Femur (tissue), 1 donor: ENCODE measurements around the gene SETBP1.

Experiments used
- DNase-seq: peaks from one replicate; pipeline ENCODE4 v3.0.0-alpha.2; 2017

SETBP1 gene

DNA sequence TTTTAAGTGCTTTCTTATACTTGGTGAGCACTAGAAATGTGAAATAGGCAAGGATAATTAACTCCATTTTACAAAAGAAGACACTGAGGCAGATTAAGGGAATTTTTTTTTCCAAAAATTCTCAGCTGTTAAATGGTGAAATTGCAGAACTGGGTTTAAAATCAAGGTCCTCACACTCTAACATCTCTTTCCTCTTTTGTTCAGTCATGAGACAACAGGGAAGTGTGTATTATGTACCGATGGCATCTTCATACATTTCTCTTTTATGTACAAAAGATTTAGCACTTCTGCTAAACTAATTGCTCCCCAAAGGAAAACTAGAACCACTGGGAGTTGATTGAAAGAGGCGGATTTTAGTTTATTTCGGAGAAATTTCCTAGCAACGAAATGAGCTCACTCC lies 203.0 kb downstream of the SETBP1 start:
- DNase-seq = no peak

DNA sequence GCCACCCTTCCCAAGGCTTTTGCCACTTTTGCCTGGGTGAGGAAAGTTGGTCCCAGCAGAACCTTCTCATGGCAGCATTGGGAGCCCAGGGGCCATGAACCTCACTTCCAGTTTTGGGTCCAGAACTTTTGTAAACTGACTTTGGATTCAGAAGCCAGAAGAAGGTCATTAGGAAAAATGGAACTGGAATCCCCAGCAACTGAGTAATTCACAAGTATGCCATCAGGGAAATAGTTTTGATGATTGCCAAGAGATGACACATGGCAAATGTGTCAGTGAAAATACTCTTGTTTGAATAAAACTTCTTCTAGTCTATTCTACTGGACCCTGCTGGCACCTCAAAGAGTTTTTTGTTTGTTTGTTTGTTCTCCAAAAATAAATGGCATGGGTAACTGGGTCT lies 203.7 kb downstream of the SETBP1 start:
- DNase-seq = no peak

DNA sequence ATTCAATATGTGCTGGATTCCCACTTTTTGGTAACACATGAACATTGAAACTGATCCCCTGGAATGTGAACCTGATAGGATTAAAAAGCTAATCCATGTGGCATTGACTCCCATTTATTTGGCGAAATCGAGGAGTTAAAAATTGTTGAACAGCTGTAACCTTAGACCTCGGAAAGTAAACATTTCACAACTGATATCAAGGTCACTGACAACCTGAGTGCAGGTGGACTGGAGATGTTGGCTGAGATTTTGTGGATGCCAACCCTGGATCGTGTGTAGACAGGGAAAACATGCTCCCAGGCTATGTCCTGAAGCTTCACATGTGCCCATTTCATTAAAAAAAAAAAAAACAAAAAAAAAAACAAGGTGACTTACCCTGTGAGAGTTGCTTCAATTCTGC lies 204.8 kb downstream of the SETBP1 start:
- no peak for DNase-seq

DNA sequence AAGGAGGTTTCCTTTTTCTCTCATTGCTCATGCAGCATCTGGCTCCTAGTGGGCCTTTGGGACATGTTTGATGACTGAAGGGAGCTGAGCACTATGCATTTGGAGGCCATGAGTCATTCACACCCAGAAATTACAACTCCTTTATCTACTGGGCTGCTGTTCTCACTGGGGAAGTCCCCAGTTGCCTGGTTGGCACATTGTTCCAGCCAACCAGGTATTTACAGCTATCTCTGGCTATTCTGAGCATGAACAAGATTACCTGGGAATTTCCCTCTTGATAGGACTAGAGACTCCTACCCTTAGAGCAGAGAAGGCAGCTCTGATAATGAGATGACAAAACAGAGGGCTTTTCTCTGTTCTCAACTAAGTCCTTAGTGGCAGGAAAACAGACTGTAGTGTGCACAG lies 206.5 kb downstream of the SETBP1 start:
- DNase-seq = no peak

DNA sequence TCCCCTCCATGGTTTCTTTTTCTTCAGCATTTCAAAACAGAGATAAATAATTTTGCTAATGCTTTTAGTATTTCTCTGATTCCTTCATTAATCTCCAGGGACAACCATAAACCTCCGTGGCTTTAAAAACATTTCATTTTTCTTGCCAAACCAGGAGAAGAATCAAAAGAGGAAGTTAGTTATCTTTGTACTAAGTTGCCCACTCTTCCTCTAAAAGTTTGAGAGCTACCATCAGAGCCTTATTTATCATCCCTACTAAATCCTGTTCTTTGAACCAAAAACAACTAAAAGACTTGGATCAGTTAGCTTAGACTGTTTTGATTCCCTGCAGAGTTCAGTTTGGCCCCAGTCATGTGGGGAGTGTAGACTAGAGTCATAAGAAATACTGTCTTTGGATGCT lies 208.4 kb downstream of the SETBP1 start:
- no peak for DNase-seq

DNA sequence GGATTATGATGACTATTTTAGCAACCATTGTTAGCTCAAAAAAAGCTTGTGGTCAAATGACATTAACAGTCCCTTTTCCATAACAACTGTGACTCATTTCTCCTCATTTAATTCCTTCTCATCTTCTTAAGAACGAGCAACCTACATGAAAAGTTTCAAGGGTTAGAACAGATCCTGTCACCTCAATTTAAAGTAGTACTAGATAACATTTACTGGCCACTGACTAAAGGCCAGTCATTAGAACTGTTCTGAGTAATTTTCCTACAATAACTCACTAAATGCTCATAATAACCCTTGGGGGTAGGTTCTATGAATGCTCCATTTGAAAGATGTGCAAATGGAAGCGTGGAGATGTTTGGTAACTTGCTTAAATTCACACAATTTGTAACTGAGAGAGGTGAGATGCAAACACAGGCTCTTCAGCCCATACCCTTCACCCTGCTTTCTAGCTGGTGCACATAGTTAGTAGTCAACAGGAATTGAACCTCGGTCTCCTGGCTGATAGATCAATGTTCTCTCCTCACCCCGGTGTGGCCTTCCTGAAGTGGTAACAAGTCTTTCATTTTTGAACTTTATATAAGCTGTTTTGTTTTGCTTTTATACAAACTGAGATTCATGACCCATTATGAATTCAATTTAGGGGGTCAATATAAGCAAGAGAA lies 212.5 kb downstream of the SETBP1 start:
- DNase-seq = no peak

DNA sequence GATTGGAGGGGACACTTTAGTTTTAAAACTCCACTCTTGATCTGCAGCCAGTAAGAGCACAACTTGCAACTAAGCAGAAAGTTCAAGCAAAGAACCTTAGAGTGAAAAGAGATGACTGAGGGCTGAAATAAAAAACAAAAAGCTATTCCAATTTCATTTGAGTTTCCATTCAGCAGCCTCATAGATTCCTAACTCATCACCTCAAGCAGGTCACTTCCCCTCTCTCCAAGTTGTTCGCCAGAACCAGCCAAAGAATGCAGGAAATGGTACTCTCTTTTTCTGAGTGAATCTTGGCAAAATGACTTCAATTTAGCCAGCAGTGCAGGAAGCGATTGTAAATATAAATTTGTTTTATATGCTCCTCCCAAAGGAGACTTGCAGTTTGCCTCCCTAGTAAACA lies 213.3 kb downstream of the SETBP1 start:
- no peak for DNase-seq

DNA sequence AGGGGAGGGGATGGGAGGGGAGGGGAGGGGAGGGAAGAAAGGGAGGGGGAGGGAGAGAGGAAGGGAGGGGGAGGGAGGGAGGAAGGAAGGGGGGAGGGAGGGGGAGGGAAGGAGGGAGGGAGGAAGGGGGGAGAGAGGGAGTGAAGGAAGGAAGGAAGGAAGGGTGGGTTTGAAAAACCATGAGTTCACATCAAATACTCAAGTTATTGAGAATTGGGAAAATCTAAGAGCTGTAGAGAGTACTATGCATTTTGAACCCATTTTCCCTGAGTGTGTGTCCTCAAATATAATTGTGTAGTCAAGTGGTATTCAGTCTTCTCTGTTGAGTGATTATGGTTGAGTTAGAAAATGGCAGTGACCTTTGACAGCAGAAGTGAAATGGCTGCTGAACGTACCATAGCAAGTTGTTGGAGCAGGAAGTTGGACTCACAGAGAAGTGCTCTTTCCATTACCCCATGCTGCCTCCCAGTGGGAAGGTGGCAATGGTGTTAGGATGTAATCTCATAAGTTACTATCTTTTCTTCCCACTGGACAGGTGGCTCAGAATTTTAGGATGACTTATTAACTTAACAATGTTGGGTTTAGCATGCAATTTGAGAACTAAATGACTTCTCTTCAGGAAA lies 214.6 kb downstream of the SETBP1 start:
- DNase-seq = no peak

DNA sequence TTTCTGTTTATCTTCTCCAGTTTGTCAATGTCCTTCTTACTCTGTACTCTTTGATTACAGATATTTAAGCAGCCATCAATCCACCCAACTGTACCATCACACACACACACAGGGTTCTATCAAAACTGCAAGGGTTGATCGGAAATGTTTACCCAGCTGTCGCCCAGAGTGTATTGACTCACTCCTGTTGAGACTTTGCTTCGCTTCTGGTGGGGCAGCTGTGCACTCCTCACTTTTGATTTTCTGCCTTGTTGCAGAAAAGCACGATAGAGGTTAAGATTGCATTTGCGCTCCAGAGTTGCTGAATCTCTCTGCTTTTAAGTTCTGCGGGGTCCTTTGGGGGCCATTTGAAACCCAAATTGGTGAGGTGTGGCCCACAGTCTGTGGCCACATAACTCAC lies 216.2 kb downstream of the SETBP1 start:
- DNase-seq = no peak

DNA sequence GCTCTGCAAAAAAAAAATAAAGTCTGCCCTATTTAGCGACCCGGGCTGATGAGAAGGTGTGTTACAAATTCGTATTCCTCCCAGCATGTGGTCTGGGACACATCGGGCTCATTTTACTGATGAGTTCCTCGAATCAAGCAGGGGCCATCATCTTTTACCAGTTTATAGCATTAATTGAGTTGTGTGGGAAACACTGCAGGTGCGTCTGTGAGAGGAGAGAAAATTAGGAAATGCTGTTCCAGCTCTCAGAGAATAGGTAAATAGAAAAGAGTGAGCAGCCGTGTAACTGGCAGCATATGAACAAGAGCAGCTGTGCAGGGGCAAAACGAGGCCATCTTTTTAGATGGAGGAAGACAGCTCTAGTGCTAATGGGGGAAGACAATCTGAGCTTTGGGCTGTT lies 216.7 kb downstream of the SETBP1 start:
- DNase-seq = no peak

DNA sequence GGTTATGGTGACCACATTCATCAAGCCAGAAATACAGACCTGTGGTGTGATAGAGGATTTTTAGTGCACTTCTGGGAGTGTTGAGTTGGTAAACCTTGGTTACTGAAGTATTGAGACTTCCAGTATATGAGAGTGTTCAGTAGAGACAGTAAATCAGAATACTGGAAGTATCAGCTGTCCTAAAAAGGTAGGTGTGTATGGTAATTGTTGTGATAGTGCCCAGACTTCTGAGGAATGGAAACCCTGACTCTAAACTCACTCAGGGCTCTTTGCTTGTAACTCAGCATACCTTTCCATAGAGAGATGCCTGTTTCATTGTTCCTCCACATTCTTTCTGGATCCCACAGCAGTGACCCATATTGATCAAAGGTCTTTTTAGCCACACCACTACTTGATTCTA lies 217.1 kb downstream of the SETBP1 start:
- DNase-seq = no peak

DNA sequence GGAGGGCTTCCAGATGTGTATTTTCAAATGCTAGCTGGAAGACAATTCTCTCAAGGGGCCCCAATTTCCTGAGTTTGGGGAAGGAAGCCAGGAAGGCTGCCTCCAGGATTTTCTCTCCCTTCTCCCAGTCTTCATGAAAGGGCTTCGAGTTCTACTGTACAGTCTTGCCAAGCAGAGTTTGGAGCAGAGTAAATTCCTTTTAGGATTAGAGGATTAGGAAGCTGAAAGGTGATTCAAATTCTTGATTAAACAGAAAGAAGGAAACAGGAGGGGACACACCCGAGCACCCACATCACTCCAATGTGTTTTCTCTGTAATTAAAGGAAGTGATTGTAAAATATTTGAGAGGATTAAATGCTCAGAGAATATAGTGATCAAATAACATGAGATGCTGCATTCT lies 217.8 kb downstream of the SETBP1 start:
- no peak for DNase-seq

DNA sequence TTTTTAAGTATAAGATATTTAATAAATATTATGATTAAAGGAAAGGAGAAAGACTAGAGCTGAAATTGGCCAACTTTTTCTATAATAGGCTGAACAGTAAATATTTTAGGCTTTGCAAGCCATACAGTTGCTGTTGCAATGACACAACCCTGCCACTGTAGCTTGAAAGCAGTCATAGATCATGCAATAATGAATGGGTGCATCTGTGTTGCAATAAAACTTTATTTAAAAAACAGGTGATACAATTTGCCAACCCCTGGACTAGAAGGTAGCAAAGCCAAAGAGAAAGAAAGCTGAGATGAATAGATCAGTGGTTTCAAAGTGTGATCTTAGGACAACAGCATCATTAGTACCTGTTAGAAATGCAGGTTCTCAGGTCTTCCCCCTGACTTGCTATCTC lies 219.1 kb downstream of the SETBP1 start:
- DNase-seq = no peak

DNA sequence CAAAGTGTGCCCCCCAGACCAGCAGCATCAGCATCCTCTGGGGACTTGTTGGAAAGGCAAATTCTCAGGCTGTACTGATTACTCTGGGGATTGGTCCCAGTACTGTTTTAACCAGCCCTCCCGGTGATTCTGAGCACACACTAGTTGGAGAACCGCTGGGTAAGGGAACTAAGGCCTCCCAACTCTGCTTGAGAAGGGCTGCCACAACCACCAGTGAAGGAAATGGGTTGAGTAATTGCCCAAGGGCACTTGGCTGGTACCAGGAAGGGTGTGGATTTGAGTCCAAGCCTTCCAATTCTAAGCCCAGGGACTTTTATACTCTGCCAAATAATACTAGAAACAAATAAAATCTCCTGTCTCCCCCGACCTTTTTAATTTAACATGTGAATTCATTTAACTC lies 219.9 kb downstream of the SETBP1 start:
- no peak for DNase-seq

DNA sequence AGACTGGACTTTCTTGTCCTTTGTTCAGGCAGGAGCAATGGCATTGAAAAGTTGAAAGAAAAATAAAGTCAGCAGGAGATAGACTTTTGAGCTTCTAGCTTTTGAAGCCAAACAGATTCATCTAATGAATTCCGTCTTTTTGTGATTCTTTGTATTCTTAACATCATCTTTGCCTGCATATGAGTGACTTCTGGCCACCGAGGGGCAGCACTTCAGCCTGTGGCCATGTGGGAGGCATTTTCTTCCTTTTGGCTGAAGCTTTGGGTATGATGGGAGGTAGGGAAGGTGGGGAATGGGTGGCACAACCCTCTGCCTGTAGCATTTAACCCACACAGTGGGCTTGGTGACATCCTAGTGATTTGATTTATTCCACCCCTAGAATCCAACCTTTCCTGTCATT lies 220.6 kb downstream of the SETBP1 start:
- DNase-seq = no peak

DNA sequence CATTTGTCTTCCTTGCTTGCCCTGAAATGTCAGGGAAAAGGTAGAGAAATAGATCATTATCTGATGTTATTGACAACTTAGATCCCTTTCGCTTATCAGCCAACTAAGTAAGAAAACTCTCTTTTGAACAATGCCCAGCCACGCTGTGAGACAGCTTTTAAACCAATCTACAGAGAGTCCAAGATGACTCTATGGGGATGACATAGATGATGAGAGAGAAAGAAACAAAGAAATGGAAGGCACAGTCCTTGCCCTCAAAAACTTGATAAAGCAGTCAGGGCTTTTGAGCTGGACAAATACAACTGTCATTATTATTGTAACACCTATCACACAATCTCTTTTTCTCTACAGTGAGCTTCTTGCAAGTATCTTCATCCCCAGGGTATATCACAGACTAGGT lies 222.6 kb downstream of the SETBP1 start:
- no peak for DNase-seq

DNA sequence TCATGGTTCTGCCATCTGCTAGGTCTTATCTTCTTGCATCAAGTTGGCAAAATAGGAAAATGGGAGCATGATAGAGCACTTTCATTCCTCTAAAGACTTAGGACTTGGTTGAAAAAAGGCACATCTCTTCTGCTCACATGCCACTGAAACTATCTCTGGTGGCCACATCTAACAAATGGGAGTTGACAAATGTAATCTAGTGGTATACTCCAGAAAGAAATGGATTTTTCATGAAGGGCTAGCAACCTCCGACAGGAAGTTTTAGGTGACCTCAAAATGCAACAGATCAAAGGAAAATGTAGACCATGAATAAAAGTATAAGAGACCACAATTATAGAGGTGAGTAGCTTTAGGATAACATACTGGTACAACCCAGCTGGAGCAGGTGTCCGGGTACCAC lies 224.1 kb downstream of the SETBP1 start:
- no peak for DNase-seq

DNA sequence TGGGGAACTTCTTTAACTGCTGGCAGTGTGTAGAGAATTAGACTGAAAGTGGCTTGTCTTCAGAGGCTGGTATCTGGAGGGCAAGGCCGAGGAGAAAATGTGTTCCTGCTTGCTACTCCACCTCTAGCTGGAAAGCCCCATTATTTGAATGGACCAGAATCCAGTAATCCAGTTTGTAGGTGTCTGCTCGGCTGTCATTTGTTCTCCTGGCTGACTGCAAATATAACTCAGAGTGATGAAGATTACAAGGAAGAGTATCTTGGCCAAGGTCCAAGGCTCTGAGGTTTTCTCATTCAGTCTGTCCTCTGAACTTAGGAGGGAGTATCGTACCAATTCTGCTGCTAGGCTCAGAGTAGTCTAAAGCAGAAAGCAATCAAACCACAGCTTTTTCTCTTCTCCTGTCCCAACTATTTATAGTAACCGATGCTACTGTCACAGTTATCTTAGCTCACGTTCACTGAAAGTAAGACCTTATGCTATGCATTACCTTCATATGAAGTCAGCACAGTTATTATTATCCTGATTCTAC lies 228.6 kb downstream of the SETBP1 start:
- DNase-seq = no peak

DNA sequence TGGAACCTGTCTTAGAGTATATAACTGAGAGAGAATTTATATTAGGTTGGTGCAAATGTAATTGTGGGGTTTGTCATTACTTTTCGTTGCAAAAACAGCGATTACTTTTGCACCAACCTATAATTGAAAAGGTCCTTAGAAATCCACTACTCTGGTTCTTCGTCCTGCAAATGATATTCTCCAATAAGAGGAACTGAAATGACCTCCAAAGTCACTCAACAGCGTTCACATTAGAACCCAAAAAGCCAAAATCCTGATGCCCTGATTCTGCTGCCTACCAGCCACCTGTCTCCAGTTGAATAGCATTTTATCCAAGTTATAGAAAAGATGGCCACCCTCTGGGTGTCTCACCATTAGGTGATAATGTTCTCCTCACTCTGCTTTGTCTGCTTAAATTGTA lies 230.6 kb downstream of the SETBP1 start:
- no peak for DNase-seq

DNA sequence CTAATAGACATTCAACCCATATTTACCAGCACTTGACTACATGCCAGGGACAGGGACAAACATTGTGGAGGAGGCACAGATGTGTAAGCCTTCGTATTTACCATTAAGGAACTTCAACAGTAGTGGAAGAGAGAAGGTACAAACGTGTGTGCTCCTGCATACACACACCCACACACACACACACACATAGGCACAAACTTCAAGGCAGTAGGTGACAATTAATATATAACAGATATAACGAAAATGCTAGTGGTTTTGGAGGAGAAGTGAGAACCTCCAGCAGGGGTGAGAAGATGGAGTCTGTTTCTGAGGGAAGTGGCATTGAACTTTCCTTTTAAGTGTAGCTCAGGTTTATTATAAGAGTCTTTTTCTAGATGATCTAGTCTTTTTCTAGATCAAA lies 231.1 kb downstream of the SETBP1 start:
- DNase-seq = no peak

DNA sequence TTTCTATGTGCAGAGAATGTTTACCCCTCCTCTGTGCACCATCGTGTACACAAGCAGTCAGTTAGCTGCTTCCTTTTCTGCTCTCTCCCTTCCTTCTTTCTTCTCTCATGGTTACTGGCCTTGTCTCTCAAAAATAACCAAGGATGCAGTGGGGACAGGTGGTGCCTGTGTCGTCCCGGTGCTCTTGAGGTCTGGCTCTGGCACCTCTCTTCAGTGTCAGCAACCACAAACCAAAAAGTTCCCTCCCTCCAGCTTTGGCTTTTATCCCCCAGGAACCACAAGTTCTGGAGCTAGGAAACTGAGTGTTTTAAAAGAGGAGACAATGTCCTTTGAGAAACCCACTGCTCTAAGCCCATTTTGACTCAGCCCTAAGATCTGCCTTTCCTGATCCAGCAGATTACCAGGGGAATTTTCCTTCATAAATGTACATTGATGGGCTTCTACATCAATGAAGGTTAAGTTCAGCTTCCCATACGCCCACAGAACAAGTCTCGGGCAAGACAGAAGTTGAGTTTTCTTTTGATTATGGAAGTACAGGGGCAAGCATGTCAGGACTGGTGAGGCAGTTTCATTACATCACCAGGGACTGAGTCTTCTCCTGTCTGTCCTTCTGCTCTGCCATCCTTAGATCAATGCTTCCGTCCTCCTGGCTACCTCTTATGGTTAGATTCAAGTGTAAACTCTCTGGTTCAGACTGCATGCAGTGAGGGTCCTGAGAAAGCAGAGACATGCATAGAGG lies 232.2 kb downstream of the SETBP1 start:
- DNase-seq = no peak

DNA sequence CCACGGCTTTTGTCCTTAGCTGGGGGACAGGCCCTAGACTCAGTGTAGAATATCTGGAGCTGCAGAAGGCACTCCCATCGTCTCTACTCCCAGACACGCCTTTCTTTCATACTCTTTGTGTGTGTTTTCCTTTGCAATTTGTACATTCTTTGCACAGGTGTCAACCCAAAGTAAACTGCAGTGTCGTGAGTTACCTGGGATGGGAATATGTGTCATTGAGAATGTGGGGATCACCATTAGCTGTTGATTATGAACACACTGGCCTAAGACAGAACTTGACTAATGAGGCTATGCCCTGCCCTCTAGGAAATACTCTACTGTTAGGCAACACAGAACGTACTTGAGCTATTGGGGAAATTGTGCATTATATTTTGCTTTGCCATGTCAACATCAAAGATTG lies 233.3 kb downstream of the SETBP1 start:
- no peak for DNase-seq

DNA sequence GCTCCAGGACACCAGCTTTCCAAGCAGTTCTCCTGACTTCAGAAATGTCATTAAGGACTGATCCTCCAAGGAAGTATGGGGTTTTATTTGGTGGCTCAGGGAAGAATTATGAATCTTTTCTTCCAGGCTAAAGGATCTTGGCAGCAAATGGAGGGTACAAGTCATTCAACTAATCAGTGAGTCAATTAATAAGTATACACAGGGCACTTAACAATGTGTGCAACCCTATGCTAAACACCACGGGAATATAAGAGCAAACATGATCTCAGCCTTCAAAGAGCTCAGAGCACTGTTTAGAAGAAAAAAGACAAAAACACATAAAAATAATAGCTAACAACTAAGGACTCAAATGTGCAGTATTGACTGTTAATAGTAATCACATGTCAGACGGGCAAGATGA lies 234.5 kb downstream of the SETBP1 start:
- no peak for DNase-seq

DNA sequence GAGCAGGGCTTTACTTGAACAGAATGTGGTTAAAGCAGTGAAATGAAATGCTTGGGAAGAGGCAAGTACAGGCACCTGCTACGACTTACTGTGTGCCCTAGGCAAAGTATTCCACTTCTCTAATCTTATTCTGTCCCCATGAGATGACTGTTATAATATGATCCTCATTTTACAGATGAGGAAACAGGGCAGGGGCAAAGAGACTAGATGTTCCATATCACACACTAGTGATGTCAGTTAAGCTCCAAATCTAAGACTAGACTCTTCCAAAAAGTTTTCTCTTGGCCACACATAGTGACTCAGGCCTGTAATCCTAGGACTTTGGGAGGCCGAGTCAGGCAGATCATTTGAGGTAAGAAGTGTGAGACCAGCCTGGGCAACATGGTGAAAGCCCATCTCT lies 235.0 kb downstream of the SETBP1 start:
- no peak for DNase-seq
